ENCODE results near the gene PLCH1. TPM values are rescaled to one million over a fixed set of nuclear protein-coding genes. Genes with fewer than 3 reads are reported as not detected.
A peak's percentile ranks its signal among the peaks of the same experiment; 100 is the strongest.

Gene PLCH1
- total RNA-seq, 2 experiments from 2014 or later, result 0.06 TPM; not detected in 1

GRCh38 chr3:155329513-155330048 lies 415.3 kb downstream of the PLCH1 start:
- no TSS peak for BruUV-seq (replicated peaks)
- no peaks in the 10 kb centered on the region for H3K9me2 ChIP-seq (ENCODE audit: insufficient read depth, low read length)
- ChIA-PET CTCF (ENCODE audit: unreplicated experiment) (no interaction called here), POLR2A (no interaction called here)
- H3K9me3 ChIP-seq (ENCODE audit: low read length), result no peaks in the 10 kb centered on the region
- no peaks in the 10 kb centered on the region for H3K79me2 ChIP-seq (ENCODE audit: insufficient read depth, low read depth, low read length)
- H3K4me1 ChIP-seq (ENCODE audit: insufficient read depth, low read length, poor library complexity, severe bottlenecking), result peaks cover 3% of the 10 kb centered on the region
- no peak overlapping the region for H3K4me2 ChIP-seq (ENCODE audit: low read length)
- intact Hi-C loops (cut with micrococcal nuclease; ENCODE audit: unreplicated experiment), result no loop called here
- TF ChIP-seq CTCF (conservative IDR thresholded peaks at IDR 0.05; ENCODE audit: low read length) (no peak), EZH2phosphoT487 (IDR thresholded peaks at IDR 0.05; ENCODE audit: borderline replicate concordance, low read depth, low read length) (no peak)
- no peak for DNase-seq (ENCODE audit: low spot score)
- no peak overlapping the region for H2AFZ ChIP-seq (ENCODE audit: low read length)
- H3K4me3 ChIP-seq (ENCODE audit: low read depth, low read length, poor library complexity, severe bottlenecking), result no peak overlapping the region
- no peak overlapping the region for H3K27ac ChIP-seq (ENCODE audit: low read depth, low read length, poor library complexity, severe bottlenecking)
- H3K36me3 ChIP-seq (ENCODE audit: insufficient read depth, low read length), result no peaks in the 10 kb centered on the region
- no peaks in the 10 kb centered on the region for H4K20me1 ChIP-seq (ENCODE audit: insufficient read depth, low read length)

GRCh38 chr3:155327871-155328270 lies 417.0 kb downstream of the PLCH1 start:
- BruUV-seq (replicated peaks), result no TSS peak
- ChIA-PET POLR2A (no interaction called here), CTCF (ENCODE audit: unreplicated experiment) (no interaction called here)
- DNase-seq (ENCODE audit: low spot score), result no peak
- intact Hi-C loops (cut with micrococcal nuclease; ENCODE audit: unreplicated experiment), result no loop called here
- no peak overlapping the region for H2AFZ ChIP-seq (ENCODE audit: low read length)
- H4K20me1 ChIP-seq (ENCODE audit: insufficient read depth, low read length), result no peaks in the 10 kb centered on the region
- H3K4me2 ChIP-seq (ENCODE audit: low read length), result no peak overlapping the region
- no peak for TF ChIP-seq CTCF (conservative IDR thresholded peaks at IDR 0.05; ENCODE audit: low read length)
- no peak for TF ChIP-seq EZH2phosphoT487 (IDR thresholded peaks at IDR 0.05; ENCODE audit: borderline replicate concordance, low read depth, low read length)
- H3K9me3 ChIP-seq (ENCODE audit: low read length), result no peaks in the 10 kb centered on the region
- no peaks in the 10 kb centered on the region for H3K79me2 ChIP-seq (ENCODE audit: insufficient read depth, low read depth, low read length)
- peaks cover 3% of the 10 kb centered on the region for H3K4me1 ChIP-seq (ENCODE audit: insufficient read depth, low read length, poor library complexity, severe bottlenecking)
- H3K9me2 ChIP-seq (ENCODE audit: insufficient read depth, low read length), result no peaks in the 10 kb centered on the region
- H3K27ac ChIP-seq (ENCODE audit: low read depth, low read length, poor library complexity, severe bottlenecking), result no peak overlapping the region
- H3K4me3 ChIP-seq (ENCODE audit: low read depth, low read length, poor library complexity, severe bottlenecking), result no peak overlapping the region
- no peaks in the 10 kb centered on the region for H3K36me3 ChIP-seq (ENCODE audit: insufficient read depth, low read length)

GRCh38 chr3:155327430-155327829 lies 417.4 kb downstream of the PLCH1 start:
- ChIA-PET CTCF (ENCODE audit: unreplicated experiment) (no interaction called here), POLR2A (interaction anchor here (0.6 kb wide), 1 partner anchor 94 kb away, joined by 3 read pairs; no protein-coding TSS in a partner anchor)
- no peak overlapping the region for H3K27ac ChIP-seq (ENCODE audit: low read depth, low read length, poor library complexity, severe bottlenecking)
- H3K4me2 ChIP-seq (ENCODE audit: low read length), result no peak overlapping the region
- no TSS peak for BruUV-seq (replicated peaks)
- H3K36me3 ChIP-seq (ENCODE audit: insufficient read depth, low read length), result no peaks in the 10 kb centered on the region
- H3K9me2 ChIP-seq (ENCODE audit: insufficient read depth, low read length), result no peaks in the 10 kb centered on the region
- H3K9me3 ChIP-seq (ENCODE audit: low read length), result no peaks in the 10 kb centered on the region
- TF ChIP-seq CTCF (conservative IDR thresholded peaks at IDR 0.05; ENCODE audit: low read length), result no peak
- no peak for DNase-seq (ENCODE audit: low spot score)
- intact Hi-C loops (cut with micrococcal nuclease; ENCODE audit: unreplicated experiment), result no loop called here
- no peaks in the 10 kb centered on the region for H4K20me1 ChIP-seq (ENCODE audit: insufficient read depth, low read length)
- H2AFZ ChIP-seq (ENCODE audit: low read length), result peak overlapping the region; percentile 49; the same call in 1 of the 2 replicates
- no peak overlapping the region for H3K4me3 ChIP-seq (ENCODE audit: low read depth, low read length, poor library complexity, severe bottlenecking)
- H3K4me1 ChIP-seq (ENCODE audit: insufficient read depth, low read length, poor library complexity, severe bottlenecking), result peaks cover 3% of the 10 kb centered on the region
- no peaks in the 10 kb centered on the region for H3K79me2 ChIP-seq (ENCODE audit: insufficient read depth, low read depth, low read length)

Data from OCI-LY7 (cell line).